NCI-H2107 treated with DMSO at 0.1 percent for 48 hours (cell line): ENCODE results near the gene ITPRID1.

Experiments
- DNase-seq: peaks from one replicate; lab custom pipeline; 2025; ENCODE audit not compliant: unreplicated experiment; lab: John Stamatoyannopoulos, UW

ITPRID1 gene

DNA sequence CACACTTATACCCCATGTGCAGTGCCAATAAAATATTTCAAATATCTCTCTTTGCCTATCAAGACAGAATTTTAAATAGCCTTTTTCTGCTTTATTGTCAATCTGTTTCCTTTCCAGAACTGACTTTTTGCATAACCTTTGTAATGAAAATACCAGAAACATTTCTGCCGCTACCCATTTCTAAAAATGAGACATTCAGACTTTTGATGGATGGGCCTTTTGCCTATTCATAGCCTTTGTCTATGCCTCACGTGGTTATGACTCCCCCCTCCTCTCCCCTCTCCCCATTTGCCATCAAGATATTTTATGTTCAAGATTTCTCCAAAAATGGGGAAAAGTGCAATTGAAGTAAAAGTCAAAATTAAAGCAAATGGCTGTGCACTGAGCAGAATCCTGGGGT lies 179.0 kb downstream of the ITPRID1 start:
- DNase-seq = no peak

DNA sequence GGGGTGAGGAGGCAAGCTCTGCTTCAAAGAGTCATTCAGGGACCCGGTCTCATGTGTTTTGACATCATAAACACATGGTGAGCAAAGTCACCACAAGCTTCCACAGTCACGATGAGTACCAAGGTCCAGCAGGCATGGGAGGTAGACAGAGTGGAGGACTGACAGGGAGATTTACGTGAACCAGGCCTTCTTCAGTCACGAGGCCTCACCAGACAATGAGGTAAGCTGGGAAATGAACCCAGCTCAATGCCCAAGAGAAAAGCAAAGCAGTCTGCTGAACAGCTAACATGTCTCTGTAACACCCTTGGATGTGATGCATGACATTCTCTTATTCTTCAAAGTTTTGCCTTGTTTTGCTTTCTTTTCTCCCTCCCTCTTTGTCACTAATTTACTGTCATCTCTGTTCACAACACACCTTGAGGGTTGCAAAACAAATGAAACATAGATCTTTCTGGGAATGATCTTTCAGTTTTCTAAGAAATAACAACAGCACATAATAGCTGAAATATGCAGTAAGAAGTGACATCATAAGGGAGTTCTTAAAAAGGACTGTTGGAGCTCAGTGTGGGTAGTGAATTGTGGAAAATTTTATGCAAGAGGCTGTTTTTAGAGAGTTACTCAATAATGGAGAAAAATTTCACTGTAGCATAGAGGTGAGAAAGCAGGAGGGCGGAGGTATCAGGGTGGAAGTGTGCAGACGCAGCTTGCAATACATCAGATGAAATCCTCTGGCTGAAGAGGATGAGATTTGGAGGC lies 182.1 kb downstream of the ITPRID1 start:
- no peak for DNase-seq

DNA sequence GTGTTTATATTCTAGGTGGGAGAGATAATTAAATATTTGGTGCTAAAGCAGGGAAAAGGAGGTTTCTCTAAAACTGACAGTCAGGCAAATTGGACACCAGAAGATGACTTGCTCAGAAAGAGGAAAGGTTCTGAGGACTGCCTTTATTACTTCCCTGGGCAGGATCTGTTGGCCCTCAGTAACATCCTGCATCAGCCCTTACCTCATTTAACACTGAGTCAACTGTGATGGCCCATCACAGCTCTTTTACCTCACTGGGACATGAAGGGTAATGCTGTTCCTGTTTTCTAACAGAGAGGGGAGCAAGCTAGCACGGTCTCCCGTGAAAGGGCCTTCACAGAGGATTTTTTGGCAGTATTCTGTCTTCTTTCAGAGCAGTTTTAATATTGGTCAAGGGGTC lies 185.2 kb downstream of the ITPRID1 start:
- DNase-seq = no peak

DNA sequence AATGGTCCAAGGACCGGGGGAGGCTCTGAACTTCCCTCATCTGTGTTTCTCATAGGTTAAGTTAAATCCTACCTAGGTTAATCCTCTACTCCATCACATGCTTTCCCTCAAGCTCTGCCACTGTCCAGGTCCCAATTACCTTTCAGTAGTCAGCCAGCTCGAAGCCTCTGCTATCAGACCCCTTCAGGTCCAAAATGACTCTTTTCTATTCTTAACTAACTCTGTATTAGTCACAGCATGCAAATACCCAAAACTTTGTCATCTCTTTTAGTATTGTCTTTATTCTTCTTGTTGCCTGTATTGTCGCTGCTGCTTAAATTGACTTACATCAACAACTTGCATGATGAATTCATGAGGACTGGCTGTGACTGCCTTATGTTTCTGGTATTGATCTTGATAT lies 188.5 kb downstream of the ITPRID1 start:
- no peak for DNase-seq

GRCh38 chr7:31705377-31705776 lies 191.5 kb downstream of the ITPRID1 start:
- no peak for DNase-seq

- DNase-seq = no peak
Observed at GRCh38 chr7:31707089-31707488, 193.2 kb downstream of the ITPRID1 start.
